ENCODE results near the gene MATN3.

Gene MATN3

DNA sequence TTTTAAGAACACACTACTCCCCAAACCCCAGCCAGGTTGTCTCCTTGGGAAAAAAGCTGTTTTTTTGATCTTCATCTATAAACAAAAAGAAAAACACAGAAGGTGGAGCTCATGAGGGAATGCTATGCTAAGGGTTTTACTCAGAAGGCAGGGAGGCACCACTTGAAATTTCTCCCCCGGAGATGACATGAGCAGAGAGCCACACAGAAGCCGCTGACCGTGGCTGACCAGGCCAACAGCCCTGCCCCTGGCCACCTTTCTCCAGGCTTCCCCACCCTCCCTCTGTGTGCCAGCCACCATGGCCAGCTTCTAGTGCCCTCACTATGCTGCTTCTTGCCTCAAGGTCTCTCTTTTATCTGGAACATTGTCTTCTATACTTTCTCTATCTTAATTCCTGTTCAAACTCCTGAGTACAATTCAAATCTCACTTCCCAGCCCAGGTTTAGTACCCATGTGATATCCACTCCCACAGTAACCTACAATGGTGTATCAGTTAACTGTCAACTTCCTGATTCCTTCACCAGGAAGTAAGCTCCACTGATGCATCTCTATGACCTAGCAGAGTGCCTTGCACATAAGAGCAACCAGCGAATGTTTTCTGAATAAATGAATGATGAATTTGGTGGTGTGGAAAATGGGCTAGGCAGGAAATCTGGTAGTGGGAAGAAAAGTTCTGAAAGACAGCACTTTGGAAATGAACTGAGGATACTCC, 23.6 kb upstream of the MATN3 start:
- DNase-seq (ENCODE audit: low read depth in 2 of 2), result no peak

DNA sequence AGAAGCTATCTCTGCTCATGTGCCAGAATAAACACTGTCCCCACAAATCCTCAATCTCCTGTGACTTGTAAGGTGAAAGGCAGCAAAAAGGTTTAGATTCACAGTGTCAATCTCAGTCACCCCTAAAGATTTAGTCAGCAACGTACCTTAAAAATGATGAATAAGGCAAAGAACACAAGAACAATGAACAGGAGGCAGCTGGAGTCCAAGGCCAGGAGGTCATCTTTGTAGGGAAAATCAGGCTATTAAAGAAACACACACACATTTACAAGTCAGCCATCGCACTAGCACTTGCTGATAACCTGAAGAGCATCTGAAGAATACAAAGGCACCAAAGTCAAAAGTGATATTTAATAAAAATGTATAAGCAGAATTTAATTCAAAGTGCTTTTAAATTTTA, 22.4 kb upstream of the MATN3 start:
- DNase-seq (ENCODE audit: low read depth in 2 of 2), result no peak

- no peak for DNase-seq (ENCODE audit: low read depth in 2 of 2)
Observed at GRCh38 chr2:20034218-20034617, 21.8 kb upstream of the MATN3 start.

DNA sequence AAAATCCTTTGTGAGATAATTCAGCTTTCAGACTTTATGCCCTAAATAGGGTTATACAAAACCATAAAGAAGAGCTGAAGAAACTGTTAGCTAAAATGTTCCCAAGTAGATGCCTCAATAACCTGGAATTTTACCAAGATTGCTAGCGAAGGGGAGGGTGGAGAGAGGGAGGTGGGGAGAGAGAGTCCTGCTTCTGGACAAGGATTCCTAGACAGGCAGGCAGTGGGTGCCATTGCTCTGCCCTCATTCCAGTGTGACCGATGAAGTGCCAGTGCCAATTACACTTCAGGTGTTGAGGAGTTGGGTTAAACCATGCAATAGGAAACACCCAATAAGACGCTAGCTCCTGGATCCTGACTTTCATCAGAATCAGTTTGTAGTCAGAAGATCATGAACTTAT, 20.9 kb upstream of the MATN3 start:
- DNase-seq (ENCODE audit: low read depth in 2 of 2), result no peak

DNA sequence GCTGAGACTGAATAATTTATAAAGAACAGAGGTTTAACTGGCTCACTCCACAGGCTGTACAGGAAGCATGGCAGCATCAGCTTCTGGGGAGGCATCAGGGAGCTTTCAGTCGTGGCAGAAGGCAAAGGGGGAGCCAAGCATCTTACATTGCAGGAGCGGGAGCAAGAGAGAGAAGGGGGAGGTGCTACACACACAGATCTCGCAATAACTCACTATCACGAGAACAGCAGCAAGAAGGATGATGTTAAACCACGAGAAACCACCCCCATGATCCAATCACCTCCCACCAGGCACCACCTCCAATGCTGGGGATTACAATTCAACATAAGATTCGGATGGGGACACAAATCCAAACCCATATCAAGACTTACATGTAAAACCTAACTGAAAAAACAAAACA, 17.8 kb upstream of the MATN3 start:
- no peak for DNase-seq (ENCODE audit: low read depth in 2 of 2)

DNA sequence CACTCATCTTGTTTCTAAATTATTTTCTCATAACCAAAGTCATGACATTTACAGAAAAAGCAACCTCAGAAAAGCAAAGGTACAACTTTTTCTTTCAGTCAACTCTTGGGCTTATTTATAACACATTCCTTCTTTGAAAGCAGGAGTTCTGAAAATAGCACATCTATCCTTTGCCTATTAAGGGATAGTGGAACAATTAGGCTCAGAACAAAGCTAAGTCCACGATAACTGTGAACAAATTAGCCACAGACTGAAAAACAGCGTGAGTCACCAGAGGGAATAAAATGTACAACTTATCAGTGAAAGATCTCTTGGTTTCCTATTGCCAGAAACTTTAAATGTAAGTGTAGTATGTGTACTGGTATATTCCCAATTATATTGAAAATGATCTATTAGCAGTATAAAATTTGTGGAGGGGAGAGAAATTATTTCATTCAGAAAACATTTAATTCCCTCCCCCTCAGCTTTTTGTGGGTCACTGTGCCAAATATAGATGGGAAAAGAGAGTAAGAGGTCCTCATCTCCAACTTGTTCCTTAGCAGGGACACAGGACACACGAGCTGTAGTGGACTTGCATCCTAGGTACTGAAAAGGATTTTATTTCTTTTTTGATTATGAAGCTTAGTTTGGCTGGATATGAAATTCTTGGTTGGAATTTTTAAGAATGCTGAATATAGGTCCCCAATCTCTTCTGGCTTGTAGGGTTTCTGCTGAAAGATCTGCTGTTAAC, 15.4 kb upstream of the MATN3 start:
- DNase-seq (ENCODE audit: low read depth in 2 of 2), result no peak

DNA sequence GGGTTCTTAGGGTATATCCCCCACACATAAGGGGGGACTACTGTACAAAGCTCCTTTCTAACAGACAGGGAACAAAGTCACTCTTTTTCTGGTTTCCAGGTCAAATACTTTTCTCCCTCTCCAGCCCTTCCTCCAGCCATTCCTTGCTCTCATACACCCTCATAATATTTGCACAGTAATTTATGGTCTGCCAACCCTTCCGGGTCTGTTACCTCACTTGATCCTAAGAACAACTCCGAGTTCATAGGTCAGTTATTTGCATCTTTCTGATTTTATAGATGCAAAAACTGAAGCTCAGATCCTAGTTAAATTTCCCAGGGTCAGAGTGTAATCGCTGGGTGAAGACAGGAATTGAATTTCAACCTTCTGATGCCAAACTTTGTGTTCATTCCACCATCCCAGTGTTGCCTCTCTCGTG, 14.8 kb upstream of the MATN3 start:
- DNase-seq (ENCODE audit: low read depth in 2 of 2), result no peak

GRCh38 chr2:20025065-20025786, 12.8 kb upstream of the MATN3 start:
- DNase-seq (ENCODE audit: low read depth in 2 of 2), result no peak

GRCh38 chr2:20023688-20024087, 11.2 kb upstream of the MATN3 start:
- DNase-seq (ENCODE audit: low read depth in 2 of 2), result no peak

GRCh38 chr2:20021405-20022009, 9.0 kb upstream of the MATN3 start:
- no peak for DNase-seq (ENCODE audit: low read depth in 2 of 2)

DNA sequence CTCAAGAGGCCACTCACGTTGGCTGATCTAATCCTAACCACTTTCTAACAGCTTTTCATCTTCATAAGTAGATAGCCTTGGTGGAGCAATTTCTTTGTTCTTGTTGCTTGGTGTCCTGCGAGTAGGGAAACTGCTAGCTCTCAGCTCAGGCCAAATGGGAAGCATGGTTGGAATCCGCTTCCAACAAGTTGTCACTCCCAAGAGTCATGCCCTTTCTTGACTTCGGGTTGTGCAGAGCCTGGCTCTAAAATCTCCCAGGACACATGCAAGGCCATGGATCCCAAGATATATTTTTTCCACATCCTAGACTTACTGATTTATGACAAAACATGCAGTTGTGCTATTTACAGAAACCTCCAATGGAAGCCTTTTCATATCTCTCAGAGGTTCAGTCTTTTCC, 7.3 kb upstream of the MATN3 start:
- DNase-seq (ENCODE audit: low read depth in 2 of 2), result no peak

DNA sequence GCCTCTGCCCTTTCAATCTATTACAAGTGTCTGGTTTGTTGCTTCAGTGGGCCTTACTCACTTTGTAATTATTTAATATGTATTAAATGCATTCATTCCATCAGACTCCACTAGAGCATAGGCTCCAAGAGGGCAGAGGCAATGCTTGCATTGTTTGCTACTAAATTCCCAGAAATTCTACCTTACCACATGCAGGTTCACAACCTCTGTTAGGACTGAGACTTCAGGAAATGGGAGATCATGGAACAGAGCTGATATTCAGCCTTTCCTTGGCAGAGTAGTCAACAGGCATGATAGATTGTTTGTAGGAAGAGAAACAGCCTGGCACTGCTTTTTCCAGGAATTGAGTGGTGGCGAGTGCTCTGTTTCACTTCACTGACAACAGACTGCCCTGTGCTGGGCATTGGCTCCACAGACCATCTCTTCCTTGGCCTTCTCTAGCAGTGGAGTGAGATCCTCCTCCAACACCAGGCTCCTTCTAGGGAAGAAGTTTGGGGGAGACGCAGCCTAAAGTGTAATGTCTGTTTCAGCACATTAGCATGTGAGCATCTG, 6.2 kb upstream of the MATN3 start:
- no peak for DNase-seq (ENCODE audit: low read depth in 2 of 2)

DNA sequence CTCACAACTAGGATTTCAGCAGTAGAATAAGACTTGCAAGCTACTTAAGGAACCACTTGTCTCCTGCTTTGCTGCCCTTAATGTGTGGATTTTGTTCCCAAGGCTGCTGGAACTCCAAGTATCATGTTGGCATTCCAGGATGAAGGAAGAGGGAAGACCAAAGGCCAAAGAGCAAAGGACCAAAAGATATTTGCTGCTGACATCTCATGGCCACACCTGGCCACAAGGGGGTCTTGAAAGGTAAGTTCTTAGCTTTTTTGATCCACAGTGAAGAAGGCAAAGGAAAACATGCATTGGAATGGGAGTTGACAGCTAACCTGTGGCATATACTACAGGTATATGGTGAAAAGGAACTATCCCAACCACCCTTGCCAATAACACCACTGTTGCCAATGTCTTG, 3.9 kb upstream of the MATN3 start:
- DNase-seq (ENCODE audit: low read depth in 2 of 2), result no peak

DNA sequence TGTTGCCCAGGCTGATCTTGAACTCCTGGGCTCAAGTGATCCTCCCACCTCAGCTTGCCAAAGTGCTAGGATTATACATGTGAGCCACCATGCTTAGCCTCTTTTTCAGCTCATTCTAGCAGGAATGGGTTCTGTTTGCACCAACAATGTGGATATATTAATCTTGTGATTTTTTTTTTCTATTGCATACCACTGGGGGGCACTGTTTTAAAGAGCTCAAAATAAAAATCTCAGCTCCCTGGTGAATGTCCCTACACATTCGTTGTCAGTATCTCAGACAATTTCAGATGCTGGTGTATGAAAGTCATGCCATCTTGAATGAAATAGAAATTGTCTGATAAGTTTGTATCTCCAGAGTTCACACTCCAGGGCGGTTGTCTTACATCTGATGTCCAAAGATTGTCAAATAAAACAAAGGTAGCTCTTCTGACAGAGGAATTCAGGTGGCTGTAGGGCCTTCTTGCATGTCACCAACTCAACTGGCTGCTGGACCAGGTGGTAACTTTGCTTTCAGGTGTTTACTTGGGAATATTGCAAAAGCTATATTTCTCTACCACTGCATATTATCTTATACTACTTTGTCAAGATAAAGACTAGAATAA, 3.1 kb upstream of the MATN3 start:
- DNase-seq (ENCODE audit: low read depth in 2 of 2), result no peak

DNA sequence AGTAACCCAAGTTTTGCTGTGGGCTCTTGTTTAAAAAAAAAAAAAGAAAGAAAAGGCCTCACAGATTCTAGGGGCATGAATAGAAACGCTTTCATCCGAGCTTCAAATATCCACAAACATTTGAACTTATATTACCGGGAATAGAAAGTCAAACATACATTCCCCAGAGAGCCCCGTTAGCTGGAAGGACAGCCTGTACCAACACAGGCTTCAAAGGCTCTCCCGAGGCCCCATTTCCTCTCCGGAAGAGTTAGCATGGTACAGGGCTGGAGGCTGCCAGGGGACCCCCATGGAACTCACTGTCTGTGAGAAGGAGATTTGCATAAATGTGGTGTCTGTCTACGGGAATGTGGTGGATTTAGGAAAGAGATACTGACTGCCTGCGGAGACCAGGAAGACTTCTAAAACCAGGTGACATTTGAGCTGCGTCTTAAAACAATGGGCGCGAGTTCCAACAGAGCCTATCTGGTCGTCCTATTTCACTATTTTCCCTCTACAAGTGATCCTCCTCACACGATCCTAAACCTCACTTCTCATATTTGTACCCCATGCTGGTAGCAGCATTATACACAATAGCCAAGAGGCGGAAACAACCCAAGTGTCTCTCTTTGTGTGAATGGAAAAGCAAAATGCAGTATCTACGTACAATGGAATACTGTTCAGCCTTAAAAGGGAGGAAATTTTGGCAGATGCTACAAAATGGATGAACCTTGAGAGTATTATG, 820 bp upstream of the MATN3 start:
- no peak for DNase-seq (ENCODE audit: low read depth in 2 of 2)

GRCh38 chr2:20012032-20012281, 511 bp downstream of the MATN3 start:
- DNase-seq (ENCODE audit: low read depth in 2 of 2), result no peak

DNA sequence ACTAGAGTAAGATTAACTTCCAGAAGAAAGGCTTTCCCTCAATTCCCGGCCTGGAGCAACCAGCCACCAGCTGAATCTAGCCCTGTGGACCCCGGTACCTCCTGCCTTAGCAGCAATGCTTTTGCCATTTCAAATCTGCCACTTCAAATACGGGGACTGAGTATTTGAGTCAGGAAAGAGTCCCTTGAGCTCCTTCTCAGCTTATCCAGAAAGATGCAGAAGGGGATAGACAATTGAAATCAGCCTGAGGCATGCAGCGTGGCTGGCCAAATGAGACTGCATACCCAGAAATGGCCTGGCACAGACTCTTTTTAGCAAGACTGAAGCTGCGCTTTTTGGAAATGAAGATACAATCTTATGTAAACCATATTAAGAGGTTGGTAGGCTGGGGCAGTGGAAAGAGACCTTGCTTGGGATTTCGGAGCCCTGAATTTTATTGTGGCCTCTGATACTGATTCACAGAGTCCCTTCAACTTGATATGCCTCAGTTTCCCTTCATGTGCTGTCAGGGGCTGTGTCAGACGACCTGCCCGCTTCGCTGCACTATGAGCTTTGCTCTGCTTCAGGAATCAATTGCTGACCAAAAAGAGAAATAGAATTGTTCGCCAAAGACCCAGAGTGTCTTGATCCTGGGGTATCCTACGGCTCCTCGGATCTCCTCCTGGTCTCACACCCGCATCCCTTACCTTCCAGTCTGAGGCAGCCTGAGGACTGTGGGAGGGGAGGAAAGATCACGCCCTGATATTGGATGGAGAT, 1.0 kb downstream of the MATN3 start:
- DNase-seq (ENCODE audit: low read depth in 2 of 2), result no peak

GRCh38 chr2:20008703-20009102, 3.8 kb downstream of the MATN3 start:
- DNase-seq (ENCODE audit: low read depth in 2 of 2), result no peak

DNA sequence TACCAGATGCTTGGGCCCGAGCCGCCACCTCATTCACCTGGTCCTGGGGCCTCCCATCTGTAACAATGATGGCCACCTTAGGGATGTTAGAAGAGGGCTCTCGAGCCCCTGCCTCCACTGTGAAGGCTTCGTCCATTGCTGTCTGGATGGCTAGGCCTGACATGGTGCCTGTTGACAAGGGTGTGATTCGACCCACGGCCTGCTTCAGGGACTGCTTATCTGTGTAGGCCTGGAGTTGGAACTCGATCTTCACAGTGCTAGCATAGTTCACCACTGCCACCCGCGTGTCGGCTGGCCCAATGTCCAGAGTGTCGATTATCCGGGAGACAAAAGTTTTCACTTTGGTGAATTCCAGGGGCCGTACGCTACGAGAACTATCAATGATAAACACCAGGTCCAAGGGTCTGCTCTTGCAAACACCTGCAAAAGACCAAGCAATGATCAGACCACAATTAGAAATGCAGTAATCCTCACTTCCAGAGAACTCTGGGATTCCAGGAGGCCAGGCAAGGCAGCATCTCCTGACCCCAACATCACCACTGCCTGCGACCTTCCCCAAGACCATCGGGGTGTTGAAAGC, 6.5 kb downstream of the MATN3 start:
- no peak for DNase-seq (ENCODE audit: low read depth in 2 of 2)

DNA sequence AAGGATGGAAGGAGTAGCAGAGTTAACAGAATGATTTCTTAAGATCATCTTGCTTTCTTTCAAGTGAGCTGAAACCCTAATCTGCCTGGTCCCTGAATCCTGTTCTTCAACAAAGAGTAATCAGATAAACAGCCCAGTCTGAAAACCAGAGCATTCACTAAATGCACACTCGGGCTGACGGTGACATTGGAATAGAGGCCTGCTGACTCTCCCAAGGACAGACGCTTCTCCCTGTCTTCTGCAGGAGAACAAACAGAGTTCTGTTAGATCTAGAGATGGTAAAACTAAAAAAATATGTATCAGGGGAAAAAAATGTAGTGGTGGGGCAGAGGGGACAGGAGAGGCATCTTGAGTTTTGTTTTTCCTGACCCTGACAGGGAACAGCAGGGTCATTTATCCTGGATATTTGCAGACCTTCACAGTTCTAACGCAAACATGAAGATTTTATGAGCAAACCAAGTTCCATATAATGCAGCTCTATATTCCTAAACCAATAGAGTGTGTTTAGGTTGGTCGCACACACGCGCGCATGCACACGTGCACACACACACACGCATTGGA, 7.3 kb downstream of the MATN3 start:
- no peak for DNase-seq (ENCODE audit: low read depth in 2 of 2)

Measured in stimulated activated CD4-positive, alpha-beta T cell treated with anti-CD3 and anti-CD28 coated beads, Interleukin-12 subunit alpha, Interleukin-12 subunit beta, amount 100 ng/mL, for 24 hours (primary cell).